ENCODE measurements around the gene CDK16.

CDK16 gene

DNA sequence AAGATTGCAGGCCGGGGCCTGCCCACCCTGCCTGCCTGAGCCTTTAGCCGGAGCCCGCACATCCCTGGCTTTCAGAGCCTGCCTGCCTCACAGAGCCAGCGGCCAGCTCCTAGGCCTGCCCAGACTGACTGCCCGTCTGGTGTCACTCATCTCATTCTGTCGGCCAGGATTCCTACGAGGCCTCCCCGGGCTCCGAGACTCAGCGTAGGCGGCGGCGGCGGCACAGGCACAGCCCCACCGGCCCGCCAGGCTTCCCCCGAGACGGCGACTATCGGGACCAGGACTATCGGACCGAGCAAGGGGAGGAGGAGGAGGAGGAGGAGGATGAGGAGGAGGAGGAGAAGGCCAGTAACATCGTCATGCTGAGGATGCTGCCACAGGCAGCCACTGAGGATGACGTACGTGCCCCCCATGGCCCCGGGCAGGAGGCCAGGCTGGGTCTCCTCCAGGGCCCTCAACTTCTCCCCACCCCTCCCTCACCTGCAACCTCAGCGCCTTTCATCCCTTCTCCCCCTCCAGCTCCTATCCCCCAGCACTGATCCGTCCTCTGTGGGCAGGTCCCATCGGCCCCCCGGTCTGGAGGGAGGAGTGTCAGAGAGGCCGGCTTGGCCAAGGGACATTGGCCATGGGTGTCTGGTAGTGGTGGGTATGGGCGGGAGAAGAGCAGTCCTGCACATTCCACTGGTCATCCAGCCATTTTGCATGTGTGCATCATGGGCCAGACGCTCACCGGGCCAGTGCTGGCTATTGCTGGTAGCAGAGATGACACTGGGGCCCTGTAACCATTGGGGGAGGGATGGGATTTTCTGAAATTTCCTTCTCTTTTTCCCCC is 47.4 kb upstream of the CDK16 start:
- peak; percentile 26; the same call in 2 of the 3 replicates for ATAC-seq
- TF ChIP-seq ZFP30 (CRISPR knock-in tag; IDR thresholded peaks at IDR 0.05) (no peak), ZFP3 (CRISPR knock-in tag; IDR thresholded peaks at IDR 0.05) (no peak), CSDC2 (CRISPR knock-in tag; IDR thresholded peaks at IDR 0.05) (no peak), ARNTL (CRISPR knock-in tag; IDR thresholded peaks at IDR 0.05; ENCODE audit: borderline replicate concordance, low read depth) (no peak), OSR1 (CRISPR knock-in tag; IDR thresholded peaks at IDR 0.05) (no peak), ISL1 (CRISPR knock-in tag; IDR thresholded peaks at IDR 0.05) (no peak), ESRRG (CRISPR knock-in tag; IDR thresholded peaks at IDR 0.05) (no peak)

DNA sequence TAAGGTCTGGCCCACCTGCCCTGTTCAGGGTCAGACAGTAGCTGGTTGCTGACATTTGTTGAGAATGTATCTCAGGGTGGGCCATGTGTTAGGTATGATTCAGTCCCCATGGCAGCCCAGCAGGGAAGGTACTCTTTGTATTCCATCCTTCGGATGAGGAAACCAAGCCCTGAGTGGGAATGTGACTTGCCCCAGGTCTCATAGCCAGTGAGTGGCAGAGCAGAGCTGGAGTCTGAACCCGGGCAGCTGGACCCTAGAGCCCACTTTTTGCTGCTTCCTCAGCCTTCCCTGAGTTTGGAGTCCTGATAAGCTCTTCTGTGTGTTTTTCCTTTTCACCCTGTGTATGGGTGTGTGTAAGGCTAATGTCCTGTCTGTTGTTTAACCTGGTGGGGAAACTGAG is 46.5 kb upstream of the CDK16 start:
- no peak for TF ChIP-seq ZNF70 (CRISPR knock-in tag; IDR thresholded peaks at IDR 0.05)
- ATAC-seq = no peak

DNA sequence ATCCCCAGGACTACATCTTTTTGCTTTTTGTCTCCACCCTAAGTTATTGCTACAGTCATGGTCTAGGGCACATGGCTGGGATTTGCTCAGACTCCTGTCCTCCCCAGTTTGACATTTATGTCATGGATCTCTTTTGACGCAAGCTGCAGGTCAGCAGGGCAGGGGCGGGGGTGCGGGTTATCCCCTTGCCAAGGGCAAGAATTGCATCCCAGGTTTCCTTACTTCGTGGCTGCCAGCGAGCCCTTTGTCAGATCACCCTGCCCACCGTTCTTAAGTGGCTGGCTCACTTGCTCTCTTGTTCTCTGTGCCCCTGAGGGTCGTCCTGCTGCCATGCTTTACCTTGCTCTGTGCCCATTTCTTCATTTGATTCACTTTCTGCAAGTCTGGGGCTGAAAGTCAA is 45.9 kb upstream of the CDK16 start:
- no peak for ATAC-seq
- TF ChIP-seq, protein P1, sequence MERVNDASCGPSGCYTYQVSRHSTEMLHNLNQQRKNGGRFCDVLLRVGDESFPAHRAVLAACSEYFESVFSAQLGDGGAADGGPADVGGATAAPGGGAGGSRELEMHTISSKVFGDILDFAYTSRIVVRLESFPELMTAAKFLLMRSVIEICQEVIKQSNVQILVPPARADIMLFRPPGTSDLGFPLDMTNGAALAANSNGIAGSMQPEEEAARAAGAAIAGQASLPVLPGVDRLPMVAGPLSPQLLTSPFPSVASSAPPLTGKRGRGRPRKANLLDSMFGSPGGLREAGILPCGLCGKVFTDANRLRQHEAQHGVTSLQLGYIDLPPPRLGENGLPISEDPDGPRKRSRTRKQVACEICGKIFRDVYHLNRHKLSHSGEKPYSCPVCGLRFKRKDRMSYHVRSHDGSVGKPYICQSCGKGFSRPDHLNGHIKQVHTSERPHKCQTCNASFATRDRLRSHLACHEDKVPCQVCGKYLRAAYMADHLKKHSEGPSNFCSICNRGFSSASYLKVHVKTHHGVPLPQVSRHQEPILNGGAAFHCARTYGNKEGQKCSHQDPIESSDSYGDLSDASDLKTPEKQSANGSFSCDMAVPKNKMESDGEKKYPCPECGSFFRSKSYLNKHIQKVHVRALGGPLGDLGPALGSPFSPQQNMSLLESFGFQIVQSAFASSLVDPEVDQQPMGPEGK (CRISPR knock-in tag; IDR thresholded peaks at IDR 0.05; ENCODE audit: borderline replicate concordance) = no peak
- TF ChIP-seq ARNTL (CRISPR knock-in tag; IDR thresholded peaks at IDR 0.05; ENCODE audit: borderline replicate concordance, low read depth) = no peak
- TF ChIP-seq, protein P2, sequence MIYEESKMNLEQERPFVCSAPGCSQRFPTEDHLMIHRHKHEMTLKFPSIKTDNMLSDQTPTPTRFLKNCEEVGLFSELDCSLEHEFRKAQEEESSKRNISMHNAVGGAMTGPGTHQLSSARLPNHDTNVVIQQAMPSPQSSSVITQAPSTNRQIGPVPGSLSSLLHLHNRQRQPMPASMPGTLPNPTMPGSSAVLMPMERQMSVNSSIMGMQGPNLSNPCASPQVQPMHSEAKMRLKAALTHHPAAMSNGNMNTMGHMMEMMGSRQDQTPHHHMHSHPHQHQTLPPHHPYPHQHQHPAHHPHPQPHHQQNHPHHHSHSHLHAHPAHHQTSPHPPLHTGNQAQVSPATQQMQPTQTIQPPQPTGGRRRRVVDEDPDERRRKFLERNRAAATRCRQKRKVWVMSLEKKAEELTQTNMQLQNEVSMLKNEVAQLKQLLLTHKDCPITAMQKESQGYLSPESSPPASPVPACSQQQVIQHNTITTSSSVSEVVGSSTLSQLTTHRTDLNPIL (CRISPR knock-in tag; IDR thresholded peaks at IDR 0.05; ENCODE audit: low read depth) = no peak
- TF ChIP-seq ISL1 (CRISPR knock-in tag; IDR thresholded peaks at IDR 0.05) = no peak
- TF ChIP-seq ZFP30 (CRISPR knock-in tag; IDR thresholded peaks at IDR 0.05) = no peak

DNA sequence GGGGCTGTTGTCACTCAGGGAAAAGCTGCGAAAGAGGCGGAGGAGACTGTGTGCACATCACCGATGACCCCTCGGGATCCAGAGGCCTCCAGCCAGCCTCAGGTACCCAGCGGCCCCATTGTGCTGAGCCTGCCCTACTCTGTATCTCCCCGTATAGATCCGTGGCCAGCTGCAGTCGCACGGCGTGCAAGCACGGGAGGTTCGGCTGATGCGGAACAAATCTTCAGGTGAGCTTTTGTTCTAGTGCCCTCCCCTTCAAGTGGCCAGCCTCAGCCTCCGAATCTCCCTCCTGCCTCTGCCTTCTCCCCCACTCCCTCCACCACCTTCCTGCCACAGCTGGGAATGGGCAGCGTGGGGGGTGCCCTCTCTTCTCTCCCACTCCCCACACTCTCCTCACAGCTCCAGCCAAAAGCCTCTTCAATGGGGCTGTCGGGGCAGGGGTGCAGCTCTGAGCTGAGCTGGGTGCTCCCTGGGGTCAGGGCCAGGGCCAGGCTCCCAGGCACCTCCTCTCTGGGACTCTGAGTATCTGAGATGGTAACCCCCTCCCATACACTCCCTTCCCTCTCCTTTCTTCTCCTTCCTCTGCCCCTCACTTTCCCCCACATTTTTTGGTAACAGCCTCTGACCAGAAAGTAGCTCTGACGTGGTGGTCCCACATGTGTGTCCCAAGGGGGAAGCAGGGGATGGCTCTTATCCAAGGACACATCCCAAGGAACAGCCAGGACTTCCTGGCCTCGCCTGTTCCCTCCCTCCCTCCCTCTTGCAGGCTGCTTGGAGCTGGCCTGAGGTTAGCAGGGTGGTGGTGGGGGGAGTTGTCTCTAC is 45.3 kb upstream of the CDK16 start:
- TF ChIP-seq ZFP30 (CRISPR knock-in tag; IDR thresholded peaks at IDR 0.05) (no peak), ZNF8 (CRISPR knock-in tag; IDR thresholded peaks at IDR 0.05) (no peak), TCF4 (CRISPR knock-in tag; IDR thresholded peaks at IDR 0.05; ENCODE audit: borderline replicate concordance) (no peak), ESRRG (CRISPR knock-in tag; IDR thresholded peaks at IDR 0.05) (no peak), ZFP3 (CRISPR knock-in tag; IDR thresholded peaks at IDR 0.05) (no peak), ZC3H10 (CRISPR knock-in tag; IDR thresholded peaks at IDR 0.05) (no peak), BACH2 (CRISPR knock-in tag; IDR thresholded peaks at IDR 0.05; ENCODE audit: borderline replicate concordance) (no peak), RARB (CRISPR knock-in tag; IDR thresholded peaks at IDR 0.05) (no peak), TOX (CRISPR knock-in tag; IDR thresholded peaks at IDR 0.05; ENCODE audit: borderline replicate concordance) (no peak)
- TF ChIP-seq, protein P3, sequence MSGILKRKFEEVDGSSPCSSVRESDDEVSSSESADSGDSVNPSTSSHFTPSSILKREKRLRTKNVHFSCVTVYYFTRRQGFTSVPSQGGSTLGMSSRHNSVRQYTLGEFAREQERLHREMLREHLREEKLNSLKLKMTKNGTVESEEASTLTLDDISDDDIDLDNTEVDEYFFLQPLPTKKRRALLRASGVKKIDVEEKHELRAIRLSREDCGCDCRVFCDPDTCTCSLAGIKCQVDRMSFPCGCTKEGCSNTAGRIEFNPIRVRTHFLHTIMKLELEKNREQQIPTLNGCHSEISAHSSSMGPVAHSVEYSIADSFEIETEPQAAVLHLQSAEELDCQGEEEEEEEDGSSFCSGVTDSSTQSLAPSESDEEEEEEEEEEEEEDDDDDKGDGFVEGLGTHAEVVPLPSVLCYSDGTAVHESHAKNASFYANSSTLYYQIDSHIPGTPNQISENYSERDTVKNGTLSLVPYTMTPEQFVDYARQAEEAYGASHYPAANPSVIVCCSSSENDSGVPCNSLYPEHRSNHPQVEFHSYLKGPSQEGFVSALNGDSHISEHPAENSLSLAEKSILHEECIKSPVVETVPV (CRISPR knock-in tag; IDR thresholded peaks at IDR 0.05) = no peak
- TF ChIP-seq, protein P4, sequence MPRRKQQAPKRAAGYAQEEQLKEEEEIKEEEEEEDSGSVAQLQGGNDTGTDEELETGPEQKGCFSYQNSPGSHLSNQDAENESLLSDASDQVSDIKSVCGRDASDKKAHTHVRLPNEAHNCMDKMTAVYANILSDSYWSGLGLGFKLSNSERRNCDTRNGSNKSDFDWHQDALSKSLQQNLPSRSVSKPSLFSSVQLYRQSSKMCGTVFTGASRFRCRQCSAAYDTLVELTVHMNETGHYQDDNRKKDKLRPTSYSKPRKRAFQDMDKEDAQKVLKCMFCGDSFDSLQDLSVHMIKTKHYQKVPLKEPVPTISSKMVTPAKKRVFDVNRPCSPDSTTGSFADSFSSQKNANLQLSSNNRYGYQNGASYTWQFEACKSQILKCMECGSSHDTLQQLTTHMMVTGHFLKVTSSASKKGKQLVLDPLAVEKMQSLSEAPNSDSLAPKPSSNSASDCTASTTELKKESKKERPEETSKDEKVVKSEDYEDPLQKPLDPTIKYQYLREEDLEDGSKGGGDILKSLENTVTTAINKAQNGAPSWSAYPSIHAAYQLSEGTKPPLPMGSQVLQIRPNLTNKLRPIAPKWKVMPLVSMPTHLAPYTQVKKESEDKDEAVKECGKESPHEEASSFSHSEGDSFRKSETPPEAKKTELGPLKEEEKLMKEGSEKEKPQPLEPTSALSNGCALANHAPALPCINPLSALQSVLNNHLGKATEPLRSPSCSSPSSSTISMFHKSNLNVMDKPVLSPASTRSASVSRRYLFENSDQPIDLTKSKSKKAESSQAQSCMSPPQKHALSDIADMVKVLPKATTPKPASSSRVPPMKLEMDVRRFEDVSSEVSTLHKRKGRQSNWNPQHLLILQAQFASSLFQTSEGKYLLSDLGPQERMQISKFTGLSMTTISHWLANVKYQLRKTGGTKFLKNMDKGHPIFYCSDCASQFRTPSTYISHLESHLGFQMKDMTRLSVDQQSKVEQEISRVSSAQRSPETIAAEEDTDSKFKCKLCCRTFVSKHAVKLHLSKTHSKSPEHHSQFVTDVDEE (CRISPR knock-in tag; IDR thresholded peaks at IDR 0.05) = no peak
- TF ChIP-seq, protein P2 (CRISPR knock-in tag; IDR thresholded peaks at IDR 0.05; ENCODE audit: low read depth) = no peak
- TF ChIP-seq, protein P5, sequence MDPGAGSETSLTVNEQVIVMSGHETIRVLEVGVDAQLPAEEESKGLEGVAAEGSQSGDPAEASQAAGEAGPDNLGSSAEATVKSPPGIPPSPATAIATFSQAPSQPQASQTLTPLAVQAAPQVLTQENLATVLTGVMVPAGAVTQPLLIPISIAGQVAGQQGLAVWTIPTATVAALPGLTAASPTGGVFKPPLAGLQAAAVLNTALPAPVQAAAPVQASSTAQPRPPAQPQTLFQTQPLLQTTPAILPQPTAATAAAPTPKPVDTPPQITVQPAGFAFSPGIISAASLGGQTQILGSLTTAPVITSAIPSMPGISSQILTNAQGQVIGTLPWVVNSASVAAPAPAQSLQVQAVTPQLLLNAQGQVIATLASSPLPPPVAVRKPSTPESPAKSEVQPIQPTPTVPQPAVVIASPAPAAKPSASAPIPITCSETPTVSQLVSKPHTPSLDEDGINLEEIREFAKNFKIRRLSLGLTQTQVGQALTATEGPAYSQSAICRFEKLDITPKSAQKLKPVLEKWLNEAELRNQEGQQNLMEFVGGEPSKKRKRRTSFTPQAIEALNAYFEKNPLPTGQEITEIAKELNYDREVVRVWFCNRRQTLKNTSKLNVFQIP (CRISPR knock-in tag; IDR thresholded peaks at IDR 0.05; ENCODE audit: borderline replicate concordance, low read depth) = no peak
- ATAC-seq = no peak

Data from SK-N-SH treated with all-trans-retinoic acid at 6 μM for 48 hours (cell line).